MM.1S (cell line): ENCODE measurements around the gene CD209.
"Not testable (repeated sequence)": the region's sequence is repeated elsewhere in the genome, so short reads cannot be mapped to it uniquely, and the experiment has no call there.

Experiments
- DNase-seq: peaks from one replicate; pipeline ENCODE4 v3.0.0-alpha.2; 2015
- H2AFZ ChIP-seq: fragments of 300-600 bp; sonication (generic); 2 replicates; pipeline ENCODE4 v1.6.0; 2016; ENCODE audit warnings: antibody characterized with exemption, low read length
- H3F3A ChIP-seq: fragments of 300-600 bp; sonication (generic); 2 replicates; pipeline ENCODE4 v1.6.1; 2016; ENCODE audit warnings: mild to moderate bottlenecking, antibody characterized with exemption, low read length, moderate library complexity, mixed read lengths; ENCODE audit not compliant: insufficient read depth
- H3K27ac ChIP-seq: fragments of 300-600 bp; sonication (generic); 2 replicates; pipeline ENCODE4 v1.5.1; 2016; ENCODE audit warnings: mild to moderate bottlenecking, low read length
- H3K27me3 ChIP-seq: fragments of 300-600 bp; sonication (generic); replicated peaks from 2 replicates; pipeline ENCODE4 v1.6.0; 2016; ENCODE audit warnings: low read length; ENCODE audit not compliant: insufficient read depth
- H3K36me3 ChIP-seq: fragments of 300-600 bp; sonication (generic); replicated peaks from 2 replicates; pipeline ENCODE4 v1.6.1; 2016; ENCODE audit warnings: mild to moderate bottlenecking, low read length, mixed read lengths; ENCODE audit not compliant: insufficient read depth
- H3K4me1 ChIP-seq: fragments of 300-600 bp; sonication (generic); 2 replicates; pipeline ENCODE4 v1.6.1; 2016; ENCODE audit warnings: low read length, mixed read lengths
- H3K4me2 ChIP-seq: fragments of 300-600 bp; sonication (generic); 2 replicates; pipeline ENCODE4 v1.6.0; 2016; ENCODE audit warnings: low read depth, low read length
- H3K4me3 ChIP-seq: fragments of 300-600 bp; sonication (generic); 2 replicates; pipeline ENCODE4 v1.5.1; 2016; ENCODE audit warnings: low read length, mixed read lengths
- H3K79me2 ChIP-seq: fragments of 300-600 bp; sonication (generic); 2 replicates; pipeline ENCODE4 v1.6.1; 2016; ENCODE audit warnings: mixed run types, low read length, mixed read lengths
- H3K9ac ChIP-seq: fragments of 300-600 bp; sonication (generic); 2 replicates; pipeline ENCODE4 v1.6.1; 2016; ENCODE audit warnings: low read length, mixed read lengths
- H3K9me2 ChIP-seq: fragments of 300-600 bp; sonication (generic); replicated peaks from 2 replicates; pipeline ENCODE4 v1.6.1; 2016; ENCODE audit warnings: mild to moderate bottlenecking, low read length, mixed read lengths; ENCODE audit not compliant: insufficient read depth
- H3K9me3 ChIP-seq: fragments of 300-600 bp; sonication (generic); replicated peaks from 2 replicates; pipeline ENCODE4 v1.6.1; 2016; ENCODE audit warnings: mild to moderate bottlenecking, low read length, mixed read lengths; ENCODE audit not compliant: insufficient read depth
- H4K20me1 ChIP-seq: fragments of 300-600 bp; sonication (generic); 2 replicates; pipeline ENCODE4 v1.6.1; 2016; ENCODE audit warnings: mild to moderate bottlenecking, low read length, moderate library complexity, mixed read lengths; ENCODE audit not compliant: insufficient read depth
- EZH2 ChIP-seq: fragments of 300-600 bp; sonication (generic); optimal IDR thresholded peaks from 2 replicates; pipeline ENCODE3; 2017; ENCODE audit warnings: low read depth, mild to moderate bottlenecking, antibody characterized with exemption, low read length, mixed read lengths
- EZH2phosphoT487 ChIP-seq: fragments of 300-600 bp; sonication (generic); IDR thresholded peaks from 2 replicates; pipeline ENCODE4 v1.6.1; 2018; ENCODE audit warnings: antibody characterized with exemption, low read length
- TF ChIP-seq, protein P1 (sequence below): fragments of 300-600 bp; sonication (generic); IDR thresholded peaks from 2 replicates; pipeline ENCODE4 v1.5.1; 2016; ENCODE audit warnings: antibody characterized with exemption, low read length, mixed read lengths

Gene CD209

DNA sequence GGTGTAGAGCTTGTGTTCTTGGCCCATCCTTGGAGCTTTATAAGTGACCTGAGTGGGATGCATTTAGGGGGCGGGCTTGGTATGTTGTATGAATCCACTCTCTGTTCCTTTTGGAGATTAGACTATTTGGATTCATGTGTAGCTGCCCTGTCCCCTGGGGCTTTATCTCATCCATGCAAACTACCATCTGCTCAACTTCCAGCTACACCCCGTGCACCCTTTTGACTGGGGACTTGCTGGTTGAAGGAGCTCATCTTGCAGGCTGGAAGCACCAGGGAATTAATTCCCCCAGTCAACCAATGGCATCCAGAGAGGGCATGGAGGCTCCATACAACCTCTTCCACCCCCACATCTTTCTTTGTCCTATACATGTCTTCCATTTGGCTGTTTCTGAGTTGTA lies 21.8 kb upstream of the CD209 start:
- Histone ChIP-seq H3K9me2 (no peaks in the 10 kb centered on the region), H3F3A (no peaks in the 10 kb centered on the region), H4K20me1 (no peaks in the 10 kb centered on the region), H3K9ac (no peak overlapping the region), H3K27ac (no peak overlapping the region), H2AFZ (no peak overlapping the region), H3K4me2 (no peak overlapping the region), H3K36me3 (no peaks in the 10 kb centered on the region), H3K9me3 (no peaks in the 10 kb centered on the region), H3K4me1 (no peaks in the 10 kb centered on the region), H3K79me2 (no peaks in the 10 kb centered on the region), H3K4me3 (no peak overlapping the region), H3K27me3 (peaks cover 83% of the 10 kb centered on the region)
- DNase-seq: no peak
- no peak for TF ChIP-seq EZH2phosphoT487
- TF ChIP-seq, protein P1, sequence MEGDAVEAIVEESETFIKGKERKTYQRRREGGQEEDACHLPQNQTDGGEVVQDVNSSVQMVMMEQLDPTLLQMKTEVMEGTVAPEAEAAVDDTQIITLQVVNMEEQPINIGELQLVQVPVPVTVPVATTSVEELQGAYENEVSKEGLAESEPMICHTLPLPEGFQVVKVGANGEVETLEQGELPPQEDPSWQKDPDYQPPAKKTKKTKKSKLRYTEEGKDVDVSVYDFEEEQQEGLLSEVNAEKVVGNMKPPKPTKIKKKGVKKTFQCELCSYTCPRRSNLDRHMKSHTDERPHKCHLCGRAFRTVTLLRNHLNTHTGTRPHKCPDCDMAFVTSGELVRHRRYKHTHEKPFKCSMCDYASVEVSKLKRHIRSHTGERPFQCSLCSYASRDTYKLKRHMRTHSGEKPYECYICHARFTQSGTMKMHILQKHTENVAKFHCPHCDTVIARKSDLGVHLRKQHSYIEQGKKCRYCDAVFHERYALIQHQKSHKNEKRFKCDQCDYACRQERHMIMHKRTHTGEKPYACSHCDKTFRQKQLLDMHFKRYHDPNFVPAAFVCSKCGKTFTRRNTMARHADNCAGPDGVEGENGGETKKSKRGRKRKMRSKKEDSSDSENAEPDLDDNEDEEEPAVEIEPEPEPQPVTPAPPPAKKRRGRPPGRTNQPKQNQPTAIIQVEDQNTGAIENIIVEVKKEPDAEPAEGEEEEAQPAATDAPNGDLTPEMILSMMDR: no peak
- TF ChIP-seq EZH2: no peak

DNA sequence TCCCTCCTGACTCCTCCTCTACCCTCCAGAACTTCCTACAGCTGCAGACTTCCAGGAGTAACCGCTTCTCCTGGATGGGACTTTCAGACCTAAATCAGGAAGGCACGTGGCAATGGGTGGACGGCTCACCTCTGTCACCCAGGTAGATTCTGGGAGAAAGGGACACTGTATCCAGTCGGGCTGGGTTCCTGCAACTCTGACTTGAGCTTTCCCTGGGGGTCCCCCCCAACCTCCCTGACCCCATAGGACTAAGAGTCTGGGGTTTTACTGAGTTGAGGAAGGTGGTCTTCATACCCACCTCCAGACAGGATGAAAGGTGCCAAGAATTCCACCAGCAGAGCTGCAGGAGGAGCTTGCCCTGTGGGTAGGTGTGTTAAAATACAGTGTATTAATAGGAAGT lies 20.2 kb upstream of the CD209 start:
- Histone ChIP-seq H3F3A (no peaks in the 10 kb centered on the region), H4K20me1 (no peaks in the 10 kb centered on the region), H3K4me2 (no peak overlapping the region), H2AFZ (no peak overlapping the region), H3K9ac (no peak overlapping the region), H3K9me3 (no peaks in the 10 kb centered on the region), H3K4me1 (no peaks in the 10 kb centered on the region), H3K9me2 (no peaks in the 10 kb centered on the region), H3K27me3 (peaks cover 80% of the 10 kb centered on the region), H3K4me3 (no peak overlapping the region), H3K27ac (no peak overlapping the region), H3K36me3 (no peaks in the 10 kb centered on the region), H3K79me2 (no peaks in the 10 kb centered on the region)
- DNase-seq: no peak
- TF ChIP-seq EZH2phosphoT487: no peak
- TF ChIP-seq, protein P1: no peak
- TF ChIP-seq EZH2: no peak

DNA sequence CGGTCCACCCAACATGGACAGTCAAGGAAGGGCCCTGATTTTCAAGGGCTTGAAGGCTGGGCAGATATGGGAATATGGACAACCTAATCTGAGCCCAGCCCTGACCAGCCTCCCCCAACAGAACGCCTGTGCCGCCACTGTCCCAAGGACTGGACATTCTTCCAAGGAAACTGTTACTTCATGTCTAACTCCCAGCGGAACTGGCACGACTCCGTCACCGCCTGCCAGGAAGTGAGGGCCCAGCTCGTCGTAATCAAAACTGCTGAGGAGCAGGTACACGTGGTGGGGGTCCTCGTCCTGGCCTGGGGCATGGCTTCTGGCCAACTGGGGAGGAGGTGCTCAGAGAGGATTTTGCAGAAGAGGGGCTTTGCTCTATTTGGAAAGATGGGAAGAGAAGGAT lies 19.2 kb upstream of the CD209 start:
- no peak overlapping the region for H2AFZ ChIP-seq
- H3F3A ChIP-seq: no peaks in the 10 kb centered on the region
- no peak overlapping the region for H3K27ac ChIP-seq
- no peaks in the 10 kb centered on the region for H3K4me1 ChIP-seq
- DNase-seq: no peak
- H4K20me1 ChIP-seq: no peaks in the 10 kb centered on the region
- no peak for TF ChIP-seq EZH2
- TF ChIP-seq, protein P1: no peak
- no peaks in the 10 kb centered on the region for H3K9me2 ChIP-seq
- H3K9me3 ChIP-seq: no peaks in the 10 kb centered on the region
- no peaks in the 10 kb centered on the region for H3K36me3 ChIP-seq
- no peak overlapping the region for H3K4me2 ChIP-seq
- H3K79me2 ChIP-seq: no peaks in the 10 kb centered on the region
- H3K27me3 ChIP-seq: peaks cover 78% of the 10 kb centered on the region
- H3K4me3 ChIP-seq: no peak overlapping the region
- no peak overlapping the region for H3K9ac ChIP-seq

DNA sequence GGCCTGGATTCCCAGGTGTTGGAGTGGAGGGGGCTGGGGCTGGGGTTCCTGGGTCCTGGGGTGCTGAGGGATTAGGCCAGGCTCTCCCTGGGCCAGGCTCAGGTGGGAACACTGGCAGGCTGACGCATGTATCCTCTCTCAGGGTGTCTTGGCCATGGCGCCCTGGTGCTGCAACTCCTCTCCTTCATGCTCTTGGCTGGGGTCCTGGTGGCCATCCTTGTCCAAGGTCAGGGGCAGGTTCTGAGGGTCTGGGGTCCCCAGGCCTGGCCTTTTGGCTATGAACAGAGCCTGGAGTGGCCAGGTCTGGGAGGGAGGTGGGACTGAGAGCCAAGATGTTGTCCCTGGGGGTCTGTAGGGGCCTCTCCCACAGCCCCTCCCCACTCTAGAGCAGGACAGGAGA lies 17.7 kb upstream of the CD209 start:
- not testable (repeated sequence) for H2AFZ ChIP-seq, H3K36me3 ChIP-seq, H3K4me1 ChIP-seq, H3K9me2 ChIP-seq, H4K20me1 ChIP-seq, H3K4me3 ChIP-seq, H3F3A ChIP-seq, H3K79me2 ChIP-seq, DNase-seq, H3K4me2 ChIP-seq, H3K9ac ChIP-seq, H3K9me3 ChIP-seq, H3K27ac ChIP-seq
- peaks cover 71% of the 10 kb centered on the region for H3K27me3 ChIP-seq

DNA sequence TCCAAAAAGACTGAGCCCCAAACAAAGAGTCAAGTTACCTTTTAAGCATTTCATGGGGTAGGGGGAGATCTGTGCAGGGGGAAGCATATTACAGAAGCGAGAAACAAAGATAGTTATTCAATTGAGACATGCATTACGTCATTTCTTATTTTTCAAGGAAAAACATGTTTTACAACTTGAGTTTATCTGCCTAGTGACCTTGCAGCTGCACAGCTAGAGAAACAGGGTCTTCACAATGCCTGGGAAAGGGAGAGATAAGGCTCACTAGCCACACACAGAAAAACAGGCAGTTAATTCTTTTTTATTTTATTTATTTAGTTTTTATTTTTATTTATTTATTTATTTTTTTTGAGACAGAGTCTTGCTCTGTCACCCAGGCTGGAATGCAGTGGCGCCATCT lies 16.8 kb upstream of the CD209 start:
- H3K27me3 ChIP-seq: peaks cover 71% of the 10 kb centered on the region
- not testable (repeated sequence) for H3K4me2 ChIP-seq, H3K4me1 ChIP-seq, H3K9ac ChIP-seq, H2AFZ ChIP-seq, H3K36me3 ChIP-seq, H3F3A ChIP-seq, H3K9me2 ChIP-seq, DNase-seq, H3K4me3 ChIP-seq, H4K20me1 ChIP-seq, H3K9me3 ChIP-seq, H3K79me2 ChIP-seq, H3K27ac ChIP-seq
